Gastroesophageal sphincter (tissue), 3 donors: ENCODE data around the gene CD300E.

Experiments
- CTCF ChIP-seq, 4 experiments: fragments of 200-600 bp in 2 of 4; fragments of 450-650 bp in 2 of 4; sonication (generic) in 1 of 4; IDR thresholded peaks; one replicate each; pipeline ENCODE4 v1.5.1; 2017 to 2019; ENCODE audit warnings: antibody characterized with exemption in 4 of 4, mild to moderate bottlenecking in 2 of 4, moderate library complexity in 2 of 4
- POLR2A ChIP-seq, 2 donors: fragments of 450-650 bp; IDR thresholded peaks; one replicate each; pipeline ENCODE4 v1.6.1; 2017; ENCODE audit warnings: antibody characterized with exemption in 2 of 2, mild to moderate bottlenecking in 2 of 2, moderate library complexity in 1 of 2

- TF ChIP-seq CTCF (IDR thresholded peaks at IDR 0.05) (no peak), POLR2A (IDR thresholded peaks at IDR 0.05) (no peak)
Observed at GRCh38 chr17:74639704-74640151, 16.2 kb upstream of the CD300E start.
